ENCODE data around the gene SOAT1.

- TF ChIP-seq POLR2A (IDR thresholded peaks at IDR 0.05; ENCODE audit: low read depth, low read length) (no peak), CEBPB (IDR thresholded peaks at IDR 0.05; ENCODE audit: low read depth, low read length) (no peak), RAD21 (IDR thresholded peaks at IDR 0.05; ENCODE audit: low read length) (no peak), CTCF (conservative IDR thresholded peaks at IDR 0.05; ENCODE audit: low read depth, low read length) (no peak), MXI1 (IDR thresholded peaks at IDR 0.05; ENCODE audit: borderline replicate concordance, low read depth, low read length) (no peak), USF2 (IDR thresholded peaks at IDR 0.05; ENCODE audit: low read depth, low read length) (no peak), RCOR1 (IDR thresholded peaks at IDR 0.05; ENCODE audit: insufficient replicate concordance, low read length) (no peak), MAFK (IDR thresholded peaks at IDR 0.05; ENCODE audit: low read depth, low read length) (no peak), NFE2L2 (IDR thresholded peaks at IDR 0.05; ENCODE audit: low read depth, low read length) (no peak)
Observed at GRCh38 chr1:179295164-179295755, 1.7 kb downstream of the SOAT1 start.
